Activated B cell treated with CpG ODN at 0.5 μM for 24 hours (primary cell): ENCODE results near the gene TMEM63A. TPM values are rescaled to one million over a fixed set of nuclear protein-coding genes. Genes with fewer than 3 reads are reported as not detected.

Source experiments
- ATAC-seq: fragments of 200-7000 bp; cut with Tn5 transposase; one replicate; pipeline ENCODE4 v1.10.0; 2021; ENCODE audit warnings: low read depth, mild to moderate bottlenecking, moderate library complexity
- CTCF ChIA-PET: fragments of 350-600 bp; sonication (Branson Sonifier 250); formaldehyde crosslinking; loops from one replicate; lab custom pipeline; 2021; ENCODE audit warnings: antibody characterized with exemption; lab: Charles Lee
- POLR2A ChIA-PET: fragments of 350-600 bp; sonication (Branson Sonifier 250); formaldehyde crosslinking; loops from one replicate; lab custom pipeline; 2021; ENCODE audit warnings: antibody characterized with exemption; lab: Charles Lee
- DNase-seq: peaks from one replicate; pipeline ENCODE4 v3.0.0; 2022
- H3K27ac Mint-ChIP-seq: one replicate; pipeline ENCODE4 v1.8.0; 2020; ENCODE audit warnings: mixed read lengths
- H3K27me3 Mint-ChIP-seq: one replicate; pipeline ENCODE4 v1.8.0; 2021; ENCODE audit warnings: mixed read lengths
- H3K36me3 Mint-ChIP-seq: one replicate; pipeline ENCODE4 v1.8.0; 2021; ENCODE audit warnings: low read depth, mixed read lengths
- H3K4me1 Mint-ChIP-seq: one replicate; pipeline ENCODE4 v1.8.0; 2021; ENCODE audit warnings: mixed read lengths
- H3K4me3 Mint-ChIP-seq: one replicate; pipeline ENCODE4 v1.8.0; 2020; ENCODE audit warnings: mild to moderate bottlenecking, mixed read lengths
- H3K9me3 Mint-ChIP-seq: one replicate; pipeline ENCODE4 v1.8.0; 2020; ENCODE audit warnings: mixed read lengths
- CTCF ChIP-seq: fragments of 200-600 bp; IDR thresholded peaks from one replicate; pipeline ENCODE4 v1.8.0; 2022; ENCODE audit warnings: antibody characterized with exemption, mild to moderate bottlenecking
- intact Hi-C: fragments of 100-400 bp; cut with micrococcal nuclease; formaldehyde crosslinking; loops from one replicate; pipeline ENCODE4 v1.15.1; 2024
- total RNA-seq: library from RNA; stranded (reverse); gene quantifications from 2 replicates; pipeline ENCODE4 v1.2.3, GENCODE V29; 2022

The TMEM63A gene
- total RNA-seq, 1 donor from 2014 or later, result 74.5 TPM

- Mint-ChIP-seq H3K4me1 (peaks cover 19% of the 10 kb centered on the region), H3K9me3 (no peaks in the 10 kb centered on the region), H3K36me3 (peaks cover 4% of the 10 kb centered on the region), H3K27ac (no peak overlapping the region), H3K27me3 (peaks cover 3% of the 10 kb centered on the region), H3K4me3 (no peak overlapping the region)
- ChIA-PET POLR2A (interaction anchor here (0.8 kb wide), 1 partner anchor 31 kb away, joined by 5 read pairs; no protein-coding TSS in a partner anchor), CTCF (no interaction called here)
- intact Hi-C loops, result no loop called here
- no peak for TF ChIP-seq CTCF
- ATAC-seq, result no peak
- DNase-seq, result no peak
These were observed 3.2 kb upstream of the TMEM63A start for GRCh38 chr1:225885336-225885735.

- intact Hi-C loops, result loop anchor here (2.0 to 5.0 kb wide), 4 partner anchors 27 to 179 kb away; partner anchors contain the start of genes EPHX1 and H3-3A
- no peak for ATAC-seq
- peak overlapping the region; percentile 87 for H3K4me3 Mint-ChIP-seq
- no peaks in the 10 kb centered on the region for H3K9me3 Mint-ChIP-seq
- ChIA-PET POLR2A (interaction anchor here (0.7 to 5.9 kb wide), 11 partner anchors 11 to 413 kb away, joined by 3 to 93 read pairs (median 8); partner anchors contain the start of genes PYCR2 and SRP9), CTCF (interaction anchor here (0.6 to 2.0 kb wide), 7 partner anchors 19 to 111 kb away, joined by 3 to 7 read pairs (median 3); partner anchors contain the start of genes EPHX1 and PYCR2)
- no peak for DNase-seq
- peak overlapping the region; percentile 21 for H3K27ac Mint-ChIP-seq
- peaks cover 3% of the 10 kb centered on the region for H3K27me3 Mint-ChIP-seq
- H3K4me1 Mint-ChIP-seq, result peaks cover 35% of the 10 kb centered on the region
- H3K36me3 Mint-ChIP-seq, result peaks cover 6% of the 10 kb centered on the region
- no peak for TF ChIP-seq CTCF
These were observed 1.6 kb upstream of the TMEM63A start for GRCh38 chr1:225883616-225884265.

GRCh38 chr1:225882694-225883615 is 775 bp upstream of the TMEM63A start:
- Mint-ChIP-seq H3K4me3 (peak overlapping the region; percentile 87), H3K36me3 (peaks cover 7% of the 10 kb centered on the region), H3K27ac (peak overlapping the region; percentile 71), H3K9me3 (no peaks in the 10 kb centered on the region), H3K27me3 (no peaks in the 10 kb centered on the region), H3K4me1 (peaks cover 43% of the 10 kb centered on the region)
- TF ChIP-seq CTCF, result no peak
- peak; percentile 35 for ATAC-seq
- ChIA-PET POLR2A (interaction anchor here (0.6 to 5.9 kb wide), 22 partner anchors 12 to 1700 kb away, joined by 3 to 93 read pairs (median 5); partner anchors contain the start of genes H3-3A, PYCR2 and SRP9), CTCF (interaction anchor here (0.6 to 3.6 kb wide), 13 partner anchors 14 to 400 kb away, joined by 3 to 26 read pairs (median 3); partner anchors contain the start of genes EPHX1, PYCR2 and SRP9)
- intact Hi-C loops, result loop anchor here (1.0 to 5.0 kb wide), 8 partner anchors 14 to 179 kb away; partner anchors contain the start of genes EPHX1, H3-3A, PYCR2 and SRP9
- DNase-seq, result no peak

GRCh38 chr1:225881081-225881958 is 860 bp downstream of the TMEM63A start:
- Mint-ChIP-seq H3K4me1 (peaks cover 49% of the 10 kb centered on the region), H3K27ac (peak overlapping the region; percentile 84), H3K36me3 (peaks cover 24% of the 10 kb centered on the region), H3K9me3 (no peaks in the 10 kb centered on the region), H3K4me3 (peak overlapping the region; percentile 87), H3K27me3 (no peaks in the 10 kb centered on the region)
- no peak for DNase-seq
- TF ChIP-seq CTCF, result no peak
- ATAC-seq, result peak; percentile 4
- POLR2A ChIA-PET, result interaction anchor here (0.5 to 5.9 kb wide), 14 partner anchors 10 to 413 kb away, joined by 3 to 93 read pairs (median 6); partner anchors contain the start of genes PYCR2, SDE2 and SRP9
- intact Hi-C loops, result loop anchor here (5.0 kb wide), 2 partner anchors 96 to 181 kb away; partner anchors contain the start of gene H3-3A
- CTCF ChIA-PET, result interaction anchor here (0.9 to 3.6 kb wide), 9 partner anchors 13 to 401 kb away, joined by 3 to 26 read pairs (median 3); partner anchors contain the start of gene SRP9
